NCI-H1694 treated with DMSO at 0.1 percent for 48 hours (cell line): ENCODE results near the gene EHHADH.
A peak's percentile ranks its signal among the peaks of the same experiment; 100 is the strongest.
"Not testable (repeated sequence)": the region's sequence is repeated elsewhere in the genome, so short reads cannot be mapped to it uniquely, and the experiment has no call there.

ENCODE experiments used
- DNase-seq: peaks from one replicate; lab custom pipeline; 2025; lab: John Stamatoyannopoulos, UW

Gene EHHADH

GRCh38 chr3:185253645-185254410 lies at the start of gene EHHADH:
EHHADH (minus strand) TSS chr3:185254049; CDS start chr3:185254022, 27 bp downstream.
- no peak for DNase-seq

- DNase-seq, result not testable (repeated sequence)
Measured at GRCh38 chr3:185299918-185300426, 46.1 kb upstream of the EHHADH start.

- DNase-seq, result no peak
Measured at GRCh38 chr3:185297867-185298266, 44.0 kb upstream of the EHHADH start.

GRCh38 chr3:185292238-185292637 lies 38.4 kb upstream of the EHHADH start:
- DNase-seq, result no peak

- DNase-seq, result no peak
Measured at GRCh38 chr3:185290266-185290665, 36.4 kb upstream of the EHHADH start.

- no peak for DNase-seq
Measured at GRCh38 chr3:185283374-185283935, 29.6 kb upstream of the EHHADH start.

- DNase-seq, result peak; percentile 88
Measured at GRCh38 chr3:185282696-185283373, 29.0 kb upstream of the EHHADH start.

GRCh38 chr3:185280572-185281365 lies 26.9 kb upstream of the EHHADH start:
- peak; percentile 63 for DNase-seq

GRCh38 chr3:185279587-185280138 lies 25.8 kb upstream of the EHHADH start:
- no peak for DNase-seq

GRCh38 chr3:185276415-185276814 lies 22.6 kb upstream of the EHHADH start:
- DNase-seq, result no peak

- DNase-seq, result no peak
Measured at GRCh38 chr3:185272033-185272432, 18.2 kb upstream of the EHHADH start.

- no peak for DNase-seq
Measured at GRCh38 chr3:185270956-185271332, 17.1 kb upstream of the EHHADH start.

GRCh38 chr3:185270262-185270955 lies 16.6 kb upstream of the EHHADH start:
- DNase-seq, result peak; percentile 39

- DNase-seq, result no peak
Measured at GRCh38 chr3:185268194-185268962, 14.5 kb upstream of the EHHADH start.

GRCh38 chr3:185267193-185267592 lies 13.3 kb upstream of the EHHADH start:
- no peak for DNase-seq

- DNase-seq, result no peak
Measured at GRCh38 chr3:185264849-185265553, 11.2 kb upstream of the EHHADH start.

- no peak for DNase-seq
Measured at GRCh38 chr3:185263423-185263822, 9.6 kb upstream of the EHHADH start.

- DNase-seq, result no peak
Measured at GRCh38 chr3:185257334-185257733, 3.5 kb upstream of the EHHADH start.

- no peak for DNase-seq
Measured at GRCh38 chr3:185254799-185255198, 950 bp upstream of the EHHADH start.

- not testable (repeated sequence) for DNase-seq
Measured at GRCh38 chr3:185253133-185253532, 716 bp downstream of the EHHADH start.
